Kasumi-1 (cell line): ENCODE data around the gene ZNF705A.
A peak's percentile ranks its signal among the peaks of the same experiment; 100 is the strongest.
"Not testable (repeated sequence)": the region's sequence is repeated elsewhere in the genome, so short reads cannot be mapped to it uniquely, and the experiment has no call there.

ENCODE experiments used
- DNase-seq, 2 experiments: peaks; one replicate each; lab custom pipeline; 2025; lab: John Stamatoyannopoulos, UW

Gene ZNF705A

DNA sequence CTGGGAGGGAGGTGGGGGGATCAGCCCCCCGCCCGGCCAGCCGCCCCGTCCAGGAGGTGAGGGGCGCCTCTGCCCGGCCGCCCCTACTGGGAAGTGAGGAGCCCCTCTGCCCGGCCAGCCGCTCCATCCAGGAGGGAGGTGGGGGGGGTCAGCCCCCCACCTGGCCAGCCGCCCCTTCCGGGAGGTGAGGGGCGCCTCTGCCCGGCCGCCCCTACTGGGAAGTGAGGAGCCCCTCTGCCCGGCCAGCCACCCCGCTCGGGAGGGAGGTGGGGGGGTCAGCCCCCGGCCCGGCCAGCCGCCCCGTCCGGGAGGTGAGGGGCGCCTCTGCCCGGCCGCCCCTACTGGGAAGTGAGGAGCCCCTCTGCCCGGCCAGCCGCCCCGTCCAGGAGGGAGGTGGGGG, 27.4 kb downstream of the ZNF705A start:
- DNase-seq = not testable (repeated sequence)

- not testable (repeated sequence) for DNase-seq
Measured at GRCh38 chr12:8188088-8188487, 31.3 kb downstream of the ZNF705A start.

DNA sequence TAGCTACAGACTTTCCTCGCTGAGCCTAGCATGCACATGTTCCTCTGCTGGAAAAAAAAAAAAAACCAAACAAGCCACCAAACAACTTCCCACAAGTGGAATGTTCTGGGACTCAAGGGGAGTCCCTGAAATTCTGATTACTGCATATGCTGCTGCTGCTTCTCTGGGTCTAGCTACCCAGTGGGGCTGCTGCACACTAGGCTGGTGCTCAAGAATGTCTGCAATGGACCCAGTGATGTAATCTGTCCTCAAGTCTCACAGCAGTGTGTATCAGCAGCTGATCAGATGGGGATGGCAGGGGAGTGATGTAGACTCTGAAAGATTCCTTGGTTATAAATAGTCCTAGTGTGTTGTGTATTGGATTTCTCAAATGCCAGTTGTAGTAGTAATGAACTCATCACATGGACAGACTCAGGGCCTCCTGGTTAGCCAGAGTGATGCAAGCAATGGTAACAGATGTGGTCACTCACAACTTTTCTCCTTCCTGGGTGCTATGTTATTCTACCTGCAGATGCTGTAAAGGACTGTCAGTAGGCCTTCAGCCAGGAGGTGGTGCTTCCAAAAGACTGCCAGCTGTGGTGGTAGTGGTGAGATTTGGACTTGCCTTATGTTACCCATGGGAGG, 41.0 kb downstream of the ZNF705A start:
- not testable (repeated sequence) for DNase-seq

DNA sequence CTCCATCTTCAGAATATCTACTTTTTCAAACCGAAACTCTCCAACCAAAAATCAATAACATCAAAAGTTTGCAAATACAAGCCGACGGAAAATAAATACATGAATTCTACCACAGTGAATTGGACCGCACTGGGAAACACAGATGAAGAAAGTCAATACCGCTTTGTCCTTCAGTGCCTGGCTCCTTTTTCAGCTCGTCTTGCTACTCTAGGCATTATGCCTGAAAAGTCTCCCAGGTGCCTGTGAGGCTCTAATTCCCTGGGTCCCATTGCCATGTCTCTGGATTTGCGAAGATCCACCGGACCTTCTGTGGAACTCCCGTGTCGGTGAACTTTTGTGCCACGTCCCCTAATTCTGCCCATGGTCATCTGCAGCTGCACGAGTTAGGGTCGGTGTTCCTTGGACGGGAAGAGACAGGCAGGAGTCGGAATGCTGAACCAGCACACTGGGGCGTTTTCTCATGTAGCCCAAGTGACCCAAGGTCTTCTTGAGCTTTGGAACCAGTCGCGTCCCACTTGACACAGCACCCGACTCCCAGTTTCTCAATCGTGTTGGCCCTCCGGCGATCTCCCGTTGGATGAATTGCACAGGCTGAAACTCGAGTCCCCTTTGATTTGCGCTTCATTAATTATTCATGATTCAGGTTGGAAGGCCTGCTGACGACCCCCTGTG, 62.0 kb downstream of the ZNF705A start:
- DNase-seq = not testable (repeated sequence)

- not testable (repeated sequence) for DNase-seq
Measured at GRCh38 chr12:8221375-8221774, 64.6 kb downstream of the ZNF705A start.

DNA sequence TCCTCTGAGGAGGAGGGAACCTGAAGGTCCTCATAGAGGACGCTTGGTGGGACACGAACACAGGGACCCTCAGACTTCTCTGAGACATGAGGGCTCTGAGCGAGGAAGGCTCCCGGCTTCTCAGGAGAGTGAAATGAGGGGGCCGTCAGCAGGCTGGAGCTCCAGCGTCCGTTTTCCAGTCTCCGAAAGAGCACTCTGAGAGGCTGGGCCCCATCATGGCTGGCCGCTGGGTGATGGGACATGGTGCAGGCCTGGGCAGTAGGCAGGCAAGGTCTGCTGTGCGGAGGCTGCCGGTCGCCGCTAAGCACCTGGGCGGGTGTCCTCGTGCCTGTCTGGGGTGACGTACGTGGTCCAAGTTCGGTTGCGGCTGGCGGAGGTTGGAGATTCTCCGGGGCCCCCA, 65.0 kb downstream of the ZNF705A start:
- DNase-seq = not testable (repeated sequence)

DNA sequence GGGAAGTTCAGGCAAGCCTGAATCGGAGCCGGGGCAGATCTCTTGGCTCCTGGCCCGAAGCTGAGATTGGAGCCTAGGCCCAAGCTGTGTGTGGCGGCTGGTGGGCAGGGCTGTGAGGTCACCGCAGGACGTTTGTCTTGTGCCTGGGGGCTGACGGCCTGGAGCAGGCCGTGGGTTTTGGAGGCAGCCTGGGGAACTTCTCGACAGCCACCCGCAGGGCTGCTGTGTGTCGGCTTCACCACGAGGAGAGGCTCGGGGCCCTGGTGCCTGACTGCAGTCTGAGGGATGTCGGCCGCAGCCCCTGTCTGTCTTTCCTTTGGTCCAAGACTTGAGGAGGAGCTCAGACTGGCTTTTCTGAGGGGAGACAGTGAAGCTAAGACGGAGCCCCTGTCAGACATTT, 65.5 kb downstream of the ZNF705A start:
- not testable (repeated sequence) for DNase-seq

DNA sequence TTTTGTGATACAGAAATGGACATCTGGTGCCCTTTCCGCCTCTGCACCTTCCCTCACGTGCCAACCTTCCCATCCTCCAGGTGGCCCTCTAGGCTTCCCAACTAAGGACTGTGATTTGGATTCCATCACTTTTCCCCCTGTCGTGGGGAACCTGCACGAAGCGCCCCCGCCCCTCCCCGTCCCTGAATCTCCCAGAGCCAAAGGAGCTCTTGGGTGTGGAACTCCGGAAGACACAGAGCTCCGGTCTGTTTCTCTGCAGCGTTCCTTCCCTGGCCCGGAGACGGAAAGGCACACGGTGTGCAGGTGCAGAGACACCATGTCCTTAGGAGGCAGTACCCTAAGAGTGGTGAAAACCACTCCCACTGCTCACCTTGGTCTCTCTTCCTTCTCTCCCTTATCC, 66.8 kb downstream of the ZNF705A start:
- not testable (repeated sequence) for DNase-seq

GRCh38 chr12:8224782-8225181, 68.0 kb downstream of the ZNF705A start:
- DNase-seq = not testable (repeated sequence)

GRCh38 chr12:8226355-8226754, 69.5 kb downstream of the ZNF705A start:
- DNase-seq = no peak

- DNase-seq = peak; percentile 7 to 11
Measured at GRCh38 chr12:8226992-8227731, 70.3 kb downstream of the ZNF705A start, which contains the start of gene FAM90A1. Gene FAM90A1, minus strand, starts transcription at chr12:8227618. Its CDS starts 2,786 bp downstream, at chr12:8224832.

DNA sequence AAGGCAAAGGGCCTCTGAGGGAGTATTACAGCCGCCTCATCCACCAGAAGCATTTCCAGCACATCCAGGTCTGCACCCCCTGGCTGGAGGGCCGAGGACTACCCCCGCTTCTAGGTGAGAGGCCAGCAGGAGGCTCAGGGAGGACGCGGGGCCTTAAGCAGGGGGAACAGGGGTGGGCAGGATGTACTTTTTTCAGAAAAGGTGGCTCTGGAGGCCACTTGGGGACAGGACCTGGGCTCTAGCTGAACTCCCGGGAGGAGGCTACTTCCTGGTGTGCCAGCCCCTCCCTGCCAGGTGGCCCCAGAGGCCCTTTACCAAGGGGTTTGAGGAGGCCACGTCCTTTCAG, 70.9 kb downstream of the ZNF705A start:
- not testable (repeated sequence) for DNase-seq

DNA sequence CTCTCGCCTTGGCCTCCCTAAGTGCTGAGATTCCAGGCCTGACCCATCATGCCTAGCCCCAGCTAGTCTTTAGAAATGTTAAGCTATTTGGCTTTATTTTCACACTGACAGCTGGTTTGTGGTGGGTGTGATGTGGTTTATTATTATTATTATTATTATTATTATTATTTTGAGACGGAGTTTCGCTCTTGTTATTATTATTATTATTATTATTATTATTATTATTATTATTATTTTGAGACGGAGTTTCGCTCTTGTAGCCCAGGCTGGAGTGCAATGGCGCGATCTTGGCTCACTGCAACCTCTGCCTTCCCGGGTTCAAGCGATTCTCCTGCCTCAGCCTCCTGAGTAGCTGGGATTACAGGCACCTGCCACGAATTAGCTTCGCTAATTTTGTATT, 71.8 kb downstream of the ZNF705A start:
- DNase-seq = not testable (repeated sequence)

- DNase-seq = not testable (repeated sequence)
Measured at GRCh38 chr12:8229486-8229885, 72.7 kb downstream of the ZNF705A start.
